HepG2 (cell line): Measurements from ENCODE around the gene APRT. TPM values are rescaled to one million over a fixed set of nuclear protein-coding genes. Genes with fewer than 3 reads are reported as not detected.

Experiments used
- CBX2 ChIP-seq, 2 experiments: fragments of 200-600 bp in 1 of 2; sonication (generic); formaldehyde crosslinking in 1 of 2; IDR thresholded peaks; 2 replicates each; pipeline versions ENCODE4 v1.7.0 to v1.8.1; 2018 to 2022; ENCODE audit warnings: low read depth in 2 of 2, low read length in 1 of 2, mild to moderate bottlenecking in 1 of 2, missing genetic modification reagents in 1 of 2
- DBP ChIP-seq: sonication (generic); formaldehyde crosslinking; IDR thresholded peaks from 2 replicates; pipeline ENCODE4 v1.4.0; 2020; ENCODE audit warnings: missing genetic modification reagents; ENCODE audit errors: not compliant biosample characterization
- ESRRA ChIP-seq: sonication (generic); formaldehyde crosslinking; IDR thresholded peaks from 2 replicates; pipeline ENCODE4 v1.5.1; 2020; ENCODE audit warnings: mild to moderate bottlenecking, low read depth, missing genetic modification reagents
- GTF3A ChIP-seq: sonication (generic); formaldehyde crosslinking; conservative IDR thresholded peaks from 2 replicates; pipeline ENCODE4 v1.4.0; 2020; ENCODE audit warnings: mild to moderate bottlenecking, missing genetic modification reagents
- HNRNPL ChIP-seq: fragments of 200-400 bp; formaldehyde crosslinking; IDR thresholded peaks from 2 replicates; pipeline ENCODE4 v1.6.1; 2017; ENCODE audit warnings: mild to moderate bottlenecking, low read depth, low read length
- KMT2B ChIP-seq: IDR thresholded peaks from 2 replicates; pipeline ENCODE4 v1.6.1; 2016; ENCODE audit warnings: missing genetic modification reagents, missing compliant biosample characterization
- MAF1 ChIP-seq: sonication (generic); formaldehyde crosslinking; IDR thresholded peaks from 2 replicates; pipeline ENCODE4 v1.5.0; 2020; ENCODE audit warnings: missing genetic modification reagents, borderline replicate concordance
- MEIS2 ChIP-seq: sonication (generic); formaldehyde crosslinking; IDR thresholded peaks from 2 replicates; pipeline ENCODE4 v1.9.0; 2021; ENCODE audit warnings: mild to moderate bottlenecking, missing genetic modification reagents
- NR2C2 ChIP-seq: sonication (generic); formaldehyde crosslinking; IDR thresholded peaks from 2 replicates; pipeline ENCODE4 v1.4.0; 2020; ENCODE audit warnings: missing genetic modification reagents, mild to moderate bottlenecking, moderate library complexity, borderline replicate concordance
- NRL ChIP-seq: sonication (generic); formaldehyde crosslinking; IDR thresholded peaks from 2 replicates; pipeline ENCODE4 v1.5.0; 2020; ENCODE audit warnings: missing genetic modification reagents, mild to moderate bottlenecking, moderate library complexity, borderline replicate concordance
- PAF1 ChIP-seq: IDR thresholded peaks from 2 replicates; pipeline ENCODE4 v1.6.1; 2016; ENCODE audit warnings: missing genetic modification reagents, missing compliant biosample characterization
- PCBP1 ChIP-seq: fragments of 200-400 bp; formaldehyde crosslinking; IDR thresholded peaks from 2 replicates; pipeline ENCODE4 v1.6.1; 2017; ENCODE audit warnings: mild to moderate bottlenecking, low read depth, low read length, borderline replicate concordance
- PPARG ChIP-seq: conservative IDR thresholded peaks from 2 replicates; pipeline ENCODE4 v1.6.1; 2016; ENCODE audit warnings: missing biosample characterization, missing genetic modification reagents
- RFX5 ChIP-seq: IDR thresholded peaks from 2 replicates; pipeline ENCODE4 v1.6.1; 2011; ENCODE audit warnings: low read depth, low read length, improper control_type of control experiment
- SAFB2 ChIP-seq: sonication (generic); formaldehyde crosslinking; IDR thresholded peaks from 2 replicates; pipeline ENCODE4 v1.5.1; 2020; ENCODE audit warnings: missing genetic modification reagents, low read depth, mild to moderate bottlenecking, borderline replicate concordance
- SALL1 ChIP-seq: sonication (generic); formaldehyde crosslinking; IDR thresholded peaks from 2 replicates; pipeline ENCODE4 v1.8.0; 2022; ENCODE audit warnings: mild to moderate bottlenecking, missing genetic modification reagents
- STAT5B ChIP-seq: sonication (generic); formaldehyde crosslinking; IDR thresholded peaks from 2 replicates; pipeline ENCODE4 v1.4.0; 2020; ENCODE audit warnings: missing genetic modification reagents
- ZFP62 ChIP-seq: sonication (generic); formaldehyde crosslinking; IDR thresholded peaks from 2 replicates; pipeline ENCODE4 v1.4.0; 2020; ENCODE audit warnings: missing genetic modification reagents
- ZNF337 ChIP-seq: sonication (generic); formaldehyde crosslinking; IDR thresholded peaks from 2 replicates; pipeline ENCODE4 v1.5.1; 2020; ENCODE audit warnings: missing genetic modification reagents, low read depth, mild to moderate bottlenecking, borderline replicate concordance
- ZNF367 ChIP-seq: sonication (generic); formaldehyde crosslinking; IDR thresholded peaks from 2 replicates; pipeline ENCODE4 v1.4.0; 2020; ENCODE audit warnings: missing genetic modification reagents, borderline replicate concordance
- ZNF460 ChIP-seq: sonication (generic); formaldehyde crosslinking; IDR thresholded peaks from 2 replicates; pipeline ENCODE4 v1.5.1; 2020; ENCODE audit warnings: missing genetic modification reagents, mild to moderate bottlenecking, borderline replicate concordance
- ZNF547 ChIP-seq: sonication (generic); formaldehyde crosslinking; IDR thresholded peaks from 2 replicates; pipeline ENCODE4 v1.5.1; 2020; ENCODE audit warnings: mild to moderate bottlenecking, missing genetic modification reagents
- ZNF564 ChIP-seq: sonication (generic); formaldehyde crosslinking; IDR thresholded peaks from 2 replicates; pipeline ENCODE4 v1.8.1; 2023; ENCODE audit warnings: mild to moderate bottlenecking, missing genetic modification reagents
- ZNF619 ChIP-seq: sonication (generic); formaldehyde crosslinking; IDR thresholded peaks from 2 replicates; pipeline ENCODE4 v1.4.0; 2020; ENCODE audit warnings: mild to moderate bottlenecking, missing genetic modification reagents
- ZNF629 ChIP-seq: sonication (generic); formaldehyde crosslinking; conservative IDR thresholded peaks from 2 replicates; pipeline ENCODE4 v1.5.0; 2020; ENCODE audit warnings: missing genetic modification reagents
- ZNF782 ChIP-seq: sonication (generic); formaldehyde crosslinking; IDR thresholded peaks from 2 replicates; pipeline ENCODE4 v1.4.0; 2020; ENCODE audit warnings: missing genetic modification reagents, mild to moderate bottlenecking, borderline replicate concordance
- ZNF850 ChIP-seq: sonication (generic); formaldehyde crosslinking; conservative IDR thresholded peaks from 2 replicates; pipeline ENCODE4 v1.9.0; 2021; ENCODE audit warnings: mild to moderate bottlenecking, missing genetic modification reagents
- ZNF879 ChIP-seq: sonication (generic); formaldehyde crosslinking; IDR thresholded peaks from 2 replicates; pipeline ENCODE4 v1.8.1; 2023; ENCODE audit warnings: missing genetic modification reagents
- ZSCAN29 ChIP-seq: sonication (generic); formaldehyde crosslinking; conservative IDR thresholded peaks from 2 replicates; pipeline ENCODE4 v1.4.0; 2020; ENCODE audit warnings: mild to moderate bottlenecking, missing genetic modification reagents
- polyA plus RNA-seq, 8 experiments: library from polyadenylated mRNA; depleted of rRNA in 3 of 8; stranded (reverse) in 7 of 8; unstranded in 1 of 8; fragments of >200 nt; fragmentation: Illumina TruSeq in 4 of 8; extraction: Trizol in 4 of 8; gene quantifications; 2 replicates each; pipeline versions ENCODE4 v1.2.1 to v1.2.3, GENCODE V29; 2011 to 2016; ENCODE audit warnings: low read depth in 4 of 8, missing spikeins in 1 of 8, mixed read lengths in 1 of 8; ENCODE audit not compliant: insufficient read depth in 1 of 8
- total RNA-seq, 5 experiments: library from RNA; depleted of rRNA; stranded (reverse); fragments of >200 nt; fragmentation: Illumina TruSeq; extraction: Trizol; gene quantifications; 2 replicates each; pipeline ENCODE4 v1.2.3, GENCODE V29; 2016; ENCODE audit warnings: low read depth in 1 of 5
- TF ChIP-seq, protein P1 (sequence below): sonication (generic); formaldehyde crosslinking; IDR thresholded peaks from 2 replicates; pipeline ENCODE4 v1.8.1; 2023; ENCODE audit warnings: mild to moderate bottlenecking, inconsistent platforms, moderate library complexity, missing genetic modification reagents, borderline replicate concordance

APRT gene
- total and polyA plus RNA-seq, 2 of the 13 experiments (the other 11 are each of a cell fraction or from before 2014, with no cell fraction given): 155 to 242 TPM

DNA sequence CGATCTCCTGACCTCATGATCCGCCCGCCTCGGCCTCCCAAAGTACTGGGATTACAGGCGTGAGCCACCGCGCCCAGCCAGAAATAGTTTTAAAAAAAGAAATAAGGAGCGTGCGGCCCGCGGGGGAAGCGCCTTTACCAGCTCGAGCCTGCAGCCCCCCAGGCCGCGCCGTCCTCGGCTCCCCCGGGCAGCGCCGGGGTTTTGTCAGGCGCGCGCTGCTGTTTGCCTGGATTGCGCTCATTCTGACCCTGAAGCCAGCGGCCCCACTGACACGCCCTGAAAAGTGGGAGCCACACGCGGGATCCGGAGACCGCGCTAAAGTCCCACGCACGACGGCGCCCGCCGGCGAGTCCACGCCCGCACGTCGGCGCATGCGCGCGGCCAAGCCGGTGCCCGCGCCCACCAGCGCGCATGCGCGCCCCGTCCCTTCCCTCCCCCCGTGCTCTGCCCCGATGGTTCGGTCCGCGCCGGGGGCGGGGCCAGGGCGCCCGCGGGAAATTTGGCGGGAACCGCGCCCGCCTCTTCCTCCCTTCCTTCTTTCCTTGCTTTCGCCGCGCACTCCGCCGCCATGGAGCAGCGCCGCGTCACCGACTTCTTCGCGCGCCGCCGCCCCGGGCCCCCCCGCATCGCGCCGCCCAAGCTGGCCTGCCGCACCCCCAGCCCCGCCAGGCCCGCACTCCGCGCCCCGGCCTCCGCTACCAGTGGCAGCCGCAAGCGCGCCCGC, 8.3 kb downstream of the APRT start, which contains the start of gene CDT1 (continued):
- TF ChIP-seq KMT2B (CRISPR knock-in tag) (peak; percentile 1; the same call in 1 of the 2 replicates), MAF1 (CRISPR knock-in tag) (no peak; the same call in 1 of the 2 replicates), ZNF619 (CRISPR knock-in tag) (no peak), MEIS2 (peak; percentile 60; the same call in 1 of the 2 replicates), ZNF879 (CRISPR knock-in tag) (no peak), ZNF564 (peak; percentile 63; the same call in 1 of the 2 replicates), ZNF460 (no peak), SALL1 (CRISPR knock-in tag) (peak; percentile 83), SAFB2 (CRISPR knock-in tag) (peak; percentile 50), ZFP62 (CRISPR knock-in tag) (no peak), ZNF337 (CRISPR knock-in tag) (no peak), ZNF547 (CRISPR knock-in tag) (peak; percentile 70), ESRRA (CRISPR knock-in tag) (0 out of 2 replicates have a peak, but pooled peaks have one; percentile 32), ZSCAN29 (CRISPR knock-in tag) (peak; percentile 28; the same call in 1 of the 2 replicates), ZNF367 (CRISPR knock-in tag) (peak; percentile 60; the same call in 1 of the 2 replicates), DBP (peak; percentile 54), GTF3A (CRISPR knock-in tag) (peak; percentile 90; the same call in 1 of the 2 replicates), RFX5 (no peak), ZNF782 (peak; percentile 95), NRL (CRISPR knock-in tag) (peak; percentile 79; the same call in 1 of the 2 replicates), NR2C2 (CRISPR knock-in tag) (peak; percentile 45; the same call in 1 of the 2 replicates), ZNF850 (CRISPR knock-in tag) (no peak), ZNF629 (CRISPR knock-in tag) (peak; percentile 48), HNRNPL (no peak), STAT5B (CRISPR knock-in tag) (no peak), PCBP1 (0 out of 2 replicates have a peak, but pooled peaks have one; percentile 6), PPARG (CRISPR knock-in tag) (0 out of 2 replicates have a peak, but pooled peaks have one; percentile 42), CBX2 (IDR thresholded peaks at IDR 0.05; ENCODE audit: low read depth, low read length) (no peak), CBX2 (CRISPR knock-in tag; IDR thresholded peaks at IDR 0.05; ENCODE audit: low read depth) (no peak), PAF1 (CRISPR knock-in tag) (no peak)
- TF ChIP-seq, protein P1, sequence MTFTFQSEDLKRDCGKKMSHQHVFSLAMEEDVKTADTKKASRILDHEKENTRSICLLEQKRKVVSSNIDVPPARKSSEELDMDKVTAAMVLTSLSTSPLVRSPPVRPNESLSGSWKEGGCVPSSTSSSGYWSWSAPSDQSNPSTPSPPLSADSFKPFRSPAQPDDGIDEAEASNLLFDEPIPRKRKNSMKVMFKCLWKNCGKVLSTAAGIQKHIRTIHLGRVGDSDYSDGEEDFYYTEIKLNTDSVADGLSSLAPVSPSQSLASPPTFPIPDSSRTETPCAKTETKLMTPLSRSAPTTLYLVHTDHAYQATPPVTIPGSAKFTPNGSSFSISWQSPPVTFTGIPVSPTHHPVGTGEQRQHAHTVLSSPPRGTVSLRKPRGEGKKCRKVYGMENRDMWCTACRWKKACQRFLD (CRISPR knock-in tag): peak; percentile 84
